ENCODE data around the gene BLACAT1. TPM values are rescaled to one million over a fixed set of nuclear protein-coding genes. Genes with fewer than 3 reads are reported as not detected.

The BLACAT1 gene
- polyA plus RNA-seq, 1 donor from 2014 or later: 6.0 TPM

GRCh38 chr1:205476648-205477047 lies 20.8 kb upstream of the BLACAT1 start:
- Histone ChIP-seq H3K79me2 (replicated peaks; ENCODE audit: insufficient read depth, low read length) (no peaks in the 10 kb centered on the region), H2AFZ (ENCODE audit: low read depth, low read length) (no peak overlapping the region), H3F3A (ENCODE audit: insufficient read depth, low read length, poor library complexity, severe bottlenecking) (no peaks in the 10 kb centered on the region), H3K4me3 (ENCODE audit: low read length) (no peak overlapping the region), H3K9me3 (ENCODE audit: low read length) (no peaks in the 10 kb centered on the region), H4K20me1 (ENCODE audit: insufficient read depth) (no peaks in the 10 kb centered on the region), H3K27ac (ENCODE audit: low read length) (no peak overlapping the region), H3K4me2 (ENCODE audit: low read length) (no peak overlapping the region), H3K9me2 (ENCODE audit: insufficient read depth, low read length) (no peaks in the 10 kb centered on the region), H3K27me3 (ENCODE audit: insufficient read depth, low read depth, low read length) (no peaks in the 10 kb centered on the region), H3K9ac (ENCODE audit: low read length) (no peak overlapping the region), H3K36me3 (ENCODE audit: insufficient read depth, low read length) (no peaks in the 10 kb centered on the region)
- TF ChIP-seq CTCF (IDR thresholded peaks at IDR 0.05; ENCODE audit: poor library complexity, severe bottlenecking) (no peak), RAD21 (conservative IDR thresholded peaks at IDR 0.05) (no peak), EZH2 (IDR thresholded peaks at IDR 0.05; ENCODE audit: borderline replicate concordance, insufficient read depth, low read length, poor library complexity, severe bottlenecking) (no peak), POLR2AphosphoS5 (IDR thresholded peaks at IDR 0.05) (no peak), MXI1 (conservative IDR thresholded peaks at IDR 0.05; ENCODE audit: poor library complexity, severe bottlenecking) (no peak), EP300 (conservative IDR thresholded peaks at IDR 0.05; ENCODE audit: poor library complexity, severe bottlenecking) (no peak), SMC3 (conservative IDR thresholded peaks at IDR 0.05; ENCODE audit: poor library complexity) (no peak), REST (IDR thresholded peaks at IDR 0.05; ENCODE audit: borderline replicate concordance) (no peak), TAF1 (IDR thresholded peaks at IDR 0.05; ENCODE audit: low read depth) (no peak)

GRCh38 chr1:205475855-205476254 lies 20.0 kb upstream of the BLACAT1 start:
- no peak overlapping the region for H3K27ac ChIP-seq (ENCODE audit: low read length)
- TF ChIP-seq RAD21 (conservative IDR thresholded peaks at IDR 0.05) (no peak), MXI1 (conservative IDR thresholded peaks at IDR 0.05; ENCODE audit: poor library complexity, severe bottlenecking) (no peak)

GRCh38 chr1:205474571-205474970 lies 18.7 kb upstream of the BLACAT1 start:
- Histone ChIP-seq H3K9ac (ENCODE audit: low read length) (no peak overlapping the region), H3K36me3 (ENCODE audit: insufficient read depth, low read length) (no peaks in the 10 kb centered on the region), H4K20me1 (ENCODE audit: insufficient read depth) (no peaks in the 10 kb centered on the region), H3K9me2 (ENCODE audit: insufficient read depth, low read length) (no peaks in the 10 kb centered on the region), H3K4me2 (ENCODE audit: low read length) (no peak overlapping the region), H3F3A (ENCODE audit: insufficient read depth, low read length, poor library complexity, severe bottlenecking) (no peaks in the 10 kb centered on the region), H3K79me2 (replicated peaks; ENCODE audit: insufficient read depth, low read length) (no peaks in the 10 kb centered on the region), H3K27ac (ENCODE audit: low read length) (no peak overlapping the region), H3K27me3 (ENCODE audit: insufficient read depth, low read depth, low read length) (no peaks in the 10 kb centered on the region), H3K9me3 (ENCODE audit: low read length) (no peaks in the 10 kb centered on the region), H2AFZ (ENCODE audit: low read depth, low read length) (no peak overlapping the region), H3K4me3 (ENCODE audit: low read length) (no peak overlapping the region)
- TF ChIP-seq TAF1 (IDR thresholded peaks at IDR 0.05; ENCODE audit: low read depth): no peak

More at GRCh38 chr1:205475855-205476254, 20.0 kb upstream of the BLACAT1 start:
- H3K9me2 ChIP-seq (ENCODE audit: insufficient read depth, low read length): no peaks in the 10 kb centered on the region
- H3F3A ChIP-seq (ENCODE audit: insufficient read depth, low read length, poor library complexity, severe bottlenecking): no peaks in the 10 kb centered on the region
- H3K4me2 ChIP-seq (ENCODE audit: low read length): no peak overlapping the region
- H3K27me3 ChIP-seq (ENCODE audit: insufficient read depth, low read depth, low read length): no peaks in the 10 kb centered on the region
- H3K36me3 ChIP-seq (ENCODE audit: insufficient read depth, low read length): no peaks in the 10 kb centered on the region
- no peak overlapping the region for H2AFZ ChIP-seq (ENCODE audit: low read depth, low read length)
- H3K9ac ChIP-seq (ENCODE audit: low read length): no peak overlapping the region
- H3K4me3 ChIP-seq (ENCODE audit: low read length): no peak overlapping the region
- H4K20me1 ChIP-seq (ENCODE audit: insufficient read depth): no peaks in the 10 kb centered on the region
- no peaks in the 10 kb centered on the region for H3K9me3 ChIP-seq (ENCODE audit: low read length)
- H3K79me2 ChIP-seq (replicated peaks; ENCODE audit: insufficient read depth, low read length): no peaks in the 10 kb centered on the region
